ENCODE measurements around the gene RSU1. TPM values are rescaled to one million over a fixed set of nuclear protein-coding genes. Genes with fewer than 3 reads are reported as not detected.

Gene RSU1
- total and polyA plus RNA-seq, 2 of the 13 experiments (the other 11 are each of a cell fraction or from before 2014, with no cell fraction given): 32.3 to 35.1 TPM

DNA sequence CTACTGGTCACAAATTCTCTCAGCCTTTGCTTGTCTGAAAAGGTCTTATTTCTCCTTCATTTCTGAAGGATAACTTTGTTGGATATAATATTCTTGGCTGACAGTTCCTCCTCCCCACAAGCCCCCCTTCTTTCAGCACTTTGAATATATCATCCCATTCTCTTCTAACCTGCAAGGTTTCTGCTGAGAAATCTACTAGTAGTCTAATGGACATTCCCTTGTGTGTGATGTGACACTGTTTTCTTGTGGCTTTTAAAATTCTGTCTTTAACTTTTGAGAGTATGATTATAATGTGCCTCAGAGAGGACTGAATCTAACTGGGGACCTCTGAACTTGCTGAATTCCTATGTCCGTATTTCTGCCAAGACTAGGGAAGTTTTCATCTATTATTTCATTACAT is 104.3 kb downstream of the RSU1 start:
- no peak overlapping the region for H2AFZ ChIP-seq (ENCODE audit: low read length)
- BruUV-seq (replicated peaks): no TSS peak
- DNase-seq (ENCODE audit: low spot score) (no peak), ATAC-seq (no peak), FAIRE-seq (no peak)
- WGBS (ENCODE audit: low lambda C conversion rate): 92% methylated on average over 1 of the region's 1 CpG
- no peaks in the 10 kb centered on the region for H3K27me3 ChIP-seq (ENCODE audit: control insufficient read depth in 1 of 2, insufficient read depth in 2 of 2, low read length in 2 of 2)
- intact Hi-C loops (cut with micrococcal nuclease; ENCODE audit: unreplicated experiment): no loop called here
- H3K9ac ChIP-seq (ENCODE audit: insufficient read depth, low read depth, low read length): no peak overlapping the region
- ChIA-PET CTCF (ENCODE audit: low intra/inter-chr PET ratio, low total read pairs) (no interaction called here), POLR2A (no interaction called here)
- in situ Hi-C loops (cut with HindIII; ENCODE audit: extremely low pct_ligation_motif_present, low pct_unique_long_range_greater_than_20kb): no loop called here
- H4K20me1 ChIP-seq (ENCODE audit: insufficient read depth, low read length): no peaks in the 10 kb centered on the region
- no peak overlapping the region for H3K4me2 ChIP-seq (ENCODE audit: low read depth, low read length)
- TF ChIP-seq ZFY (CRISPR knock-in tag; IDR thresholded peaks at IDR 0.05) (no peak), ZNF3 (CRISPR knock-in tag; IDR thresholded peaks at IDR 0.05) (no peak), HOXD1 (CRISPR knock-in tag; IDR thresholded peaks at IDR 0.05) (no peak), SOX5 (CRISPR knock-in tag; IDR thresholded peaks at IDR 0.05; ENCODE audit: borderline replicate concordance) (no peak), TCF12 (IDR thresholded peaks at IDR 0.05) (no peak), TCF12 (CRISPR knock-in tag; IDR thresholded peaks at IDR 0.05) (no peak), SKI (IDR thresholded peaks at IDR 0.05; ENCODE audit: partially characterized antibody) (no peak), ZNF564 (CRISPR knock-in tag; IDR thresholded peaks at IDR 0.05) (no peak), KDM4B (CRISPR knock-in tag; IDR thresholded peaks at IDR 0.05) (no peak), ZNF703 (CRISPR knock-in tag; IDR thresholded peaks at IDR 0.05; ENCODE audit: borderline replicate concordance) (no peak), FOXA3 (CRISPR knock-in tag; IDR thresholded peaks at IDR 0.05) (no peak), ZNF556 (CRISPR knock-in tag; IDR thresholded peaks at IDR 0.05; ENCODE audit: borderline replicate concordance) (no peak), SP5 (CRISPR knock-in tag; IDR thresholded peaks at IDR 0.05; ENCODE audit: borderline replicate concordance, low read depth) (no peak), SMAD9 (CRISPR knock-in tag; IDR thresholded peaks at IDR 0.05) (no peak)
- TF ChIP-seq, protein P1, sequence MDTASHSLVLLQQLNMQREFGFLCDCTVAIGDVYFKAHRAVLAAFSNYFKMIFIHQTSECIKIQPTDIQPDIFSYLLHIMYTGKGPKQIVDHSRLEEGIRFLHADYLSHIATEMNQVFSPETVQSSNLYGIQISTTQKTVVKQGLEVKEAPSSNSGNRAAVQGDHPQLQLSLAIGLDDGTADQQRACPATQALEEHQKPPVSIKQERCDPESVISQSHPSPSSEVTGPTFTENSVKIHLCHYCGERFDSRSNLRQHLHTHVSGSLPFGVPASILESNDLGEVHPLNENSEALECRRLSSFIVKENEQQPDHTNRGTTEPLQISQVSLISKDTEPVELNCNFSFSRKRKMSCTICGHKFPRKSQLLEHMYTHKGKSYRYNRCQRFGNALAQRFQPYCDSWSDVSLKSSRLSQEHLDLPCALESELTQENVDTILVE (CRISPR knock-in tag; IDR thresholded peaks at IDR 0.05): no peak
- TF ChIP-seq, protein P2, sequence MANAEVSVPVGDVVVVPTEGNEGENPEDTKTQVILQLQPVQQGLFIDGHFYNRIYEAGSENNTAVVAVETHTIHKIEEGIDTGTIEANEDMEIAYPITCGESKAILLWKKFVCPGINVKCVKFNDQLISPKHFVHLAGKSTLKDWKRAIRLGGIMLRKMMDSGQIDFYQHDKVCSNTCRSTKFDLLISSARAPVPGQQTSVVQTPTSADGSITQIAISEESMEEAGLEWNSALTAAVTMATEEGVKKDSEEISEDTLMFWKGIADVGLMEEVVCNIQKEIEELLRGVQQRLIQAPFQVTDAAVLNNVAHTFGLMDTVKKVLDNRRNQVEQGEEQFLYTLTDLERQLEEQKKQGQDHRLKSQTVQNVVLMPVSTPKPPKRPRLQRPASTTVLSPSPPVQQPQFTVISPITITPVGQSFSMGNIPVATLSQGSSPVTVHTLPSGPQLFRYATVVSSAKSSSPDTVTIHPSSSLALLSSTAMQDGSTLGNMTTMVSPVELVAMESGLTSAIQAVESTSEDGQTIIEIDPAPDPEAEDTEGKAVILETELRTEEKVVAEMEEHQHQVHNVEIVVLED (CRISPR knock-in tag; IDR thresholded peaks at IDR 0.05; ENCODE audit: borderline replicate concordance): no peak
- no peak overlapping the region for H3K4me3 ChIP-seq (replicated peaks in 1 of 3; ENCODE audit: insufficient read depth in 1 of 3, low read depth in 2 of 3, low read length in 3 of 3)
- H3K36me3 ChIP-seq (replicated peaks in 1 of 2; ENCODE audit: control insufficient read depth in 1 of 2, insufficient read depth in 2 of 2, low read length in 2 of 2): no peaks in the 10 kb centered on the region
- no peaks in the 10 kb centered on the region for H3K4me1 ChIP-seq (ENCODE audit: insufficient read depth, low read length)
- peaks cover 28% of the 10 kb centered on the region for H3K9me3 ChIP-seq (ENCODE audit: low read length)
- H3K27ac ChIP-seq (ENCODE audit: extremely low read length, insufficient read depth, low read length): no peak overlapping the region
- H3K79me2 ChIP-seq (ENCODE audit: insufficient read depth, low read length): no peaks in the 10 kb centered on the region

Measured in HepG2 (cell line).